Stimulated activated CD8-positive, alpha-beta memory T cell treated with anti-CD3 and anti-CD28 coated beads, Interleukin-4, amount 100 ng/mL, for 48 hours (primary cell): ENCODE measurements around the gene STXBP3.

Source experiments
- DNase-seq: peaks from one replicate; pipeline ENCODE4 v3.0.0-alpha.2; 2020

Gene STXBP3

GRCh38 chr1:108847494-108847893, 101.0 kb downstream of the STXBP3 start:
- no peak for DNase-seq

GRCh38 chr1:108848806-108849205, 102.3 kb downstream of the STXBP3 start:
- no peak for DNase-seq

GRCh38 chr1:108850929-108851328, 104.5 kb downstream of the STXBP3 start:
- no peak for DNase-seq

GRCh38 chr1:108851567-108851966, 105.1 kb downstream of the STXBP3 start:
- no peak for DNase-seq

GRCh38 chr1:108852221-108852975, 105.9 kb downstream of the STXBP3 start:
- no peak for DNase-seq

- no peak for DNase-seq
Measured at GRCh38 chr1:108854221-108855019, 107.9 kb downstream of the STXBP3 start.

- DNase-seq, result no peak
Measured at GRCh38 chr1:108856994-108857393, 110.5 kb downstream of the STXBP3 start, which contains the start of gene AKNAD1. Gene AKNAD1 (minus strand): TSS chr1:108857094. CDS start chr1:108852664, 4,430 bp downstream.

GRCh38 chr1:108858230-108858950, 111.9 kb downstream of the STXBP3 start:
- DNase-seq, result no peak
